Neural progenitor cell (in vitro differentiated cells): ENCODE results near the gene PRRT1B. TPM values are rescaled to one million over a fixed set of nuclear protein-coding genes. Genes with fewer than 3 reads are reported as not detected.

Source experiments
- DNase-seq: peaks from one replicate; pipeline ENCODE4 v3.0.0-alpha.2; 2016; ENCODE audit warnings: low spot score
- H2AFZ ChIP-seq: fragments of 200-600 bp; sonication (generic); replicated peaks from 2 replicates; pipeline ENCODE4 v1.6.1; 2016; ENCODE audit warnings: antibody characterized with exemption
- H3F3A ChIP-seq: fragments of 200-600 bp; sonication (generic); 2 replicates; pipeline ENCODE4 v1.6.1; 2016; ENCODE audit warnings: antibody characterized with exemption, low read depth
- H3K27ac ChIP-seq: fragments of 200-600 bp; sonication (generic); 2 replicates; pipeline ENCODE4 v1.5.1; 2016; ENCODE audit warnings: mild to moderate bottlenecking
- H3K27me3 ChIP-seq: fragments of 200-600 bp; sonication (generic); 2 replicates; pipeline ENCODE4 v1.6.1; 2016; ENCODE audit warnings: mild to moderate bottlenecking, moderate library complexity
- H3K36me3 ChIP-seq: fragments of 200-600 bp; sonication (generic); 2 replicates; pipeline ENCODE4 v1.5.1; 2016
- H3K4me1 ChIP-seq: fragments of 200-600 bp; sonication (generic); 2 replicates; pipeline ENCODE4 v1.6.1; 2016; ENCODE audit warnings: mixed run types
- H3K4me2 ChIP-seq: fragments of 200-600 bp; sonication (generic); 2 replicates; pipeline ENCODE4 v1.6.1; 2016
- H3K4me3 ChIP-seq: fragments of 200-600 bp; sonication (generic); 2 replicates; pipeline ENCODE4 v1.5.1; 2016
- H3K79me2 ChIP-seq: fragments of 200-600 bp; sonication (generic); 2 replicates; pipeline ENCODE4 v1.6.1; 2016; ENCODE audit warnings: low read depth
- H3K9ac ChIP-seq: fragments of 200-600 bp; sonication (generic); 2 replicates; pipeline ENCODE4 v1.6.1; 2016
- H3K9me3 ChIP-seq: fragments of 200-600 bp; sonication (generic); 2 replicates; pipeline ENCODE4 v1.5.1; 2016; ENCODE audit warnings: low read depth
- H4K20me1 ChIP-seq: fragments of 200-600 bp; sonication (generic); 2 replicates; pipeline ENCODE4 v1.6.1; 2016; ENCODE audit warnings: low read depth
- H3K27ac Mint-ChIP-seq: 3 replicates; pipeline ENCODE4 v1.8.0; 2021; ENCODE audit warnings: mixed read lengths
- H3K27me3 Mint-ChIP-seq: 2 replicates; pipeline ENCODE4 v1.8.0; 2022; ENCODE audit warnings: low read depth, mild to moderate bottlenecking, inconsistent platforms, moderate library complexity, mixed read lengths; ENCODE audit not compliant: insufficient read depth
- H3K36me3 Mint-ChIP-seq: 3 replicates; pipeline ENCODE4 v1.8.0; 2021; ENCODE audit warnings: mixed read lengths
- H3K4me1 Mint-ChIP-seq: 3 replicates; pipeline ENCODE4 v1.8.0; 2021; ENCODE audit warnings: mixed read lengths
- H3K4me3 Mint-ChIP-seq: 3 replicates; pipeline ENCODE4 v1.8.0; 2021; ENCODE audit warnings: mild to moderate bottlenecking, moderate library complexity, mixed read lengths
- H3K9me3 Mint-ChIP-seq: 3 replicates; pipeline ENCODE4 v1.8.0; 2020; ENCODE audit warnings: mixed read lengths
- CTCF ChIP-seq: fragments of 200-600 bp; sonication (generic); IDR thresholded peaks from 2 replicates; pipeline ENCODE4 v1.5.1; 2017; ENCODE audit warnings: antibody characterized with exemption, mild to moderate bottlenecking
- EZH2 ChIP-seq: fragments of 200-600 bp; sonication (generic); IDR thresholded peaks from 2 replicates; pipeline ENCODE4 v1.6.1; 2017; ENCODE audit warnings: antibody characterized with exemption, mild to moderate bottlenecking, moderate library complexity
- EZH2phosphoT487 ChIP-seq: fragments of 200-600 bp; sonication (generic); IDR thresholded peaks from 2 replicates; pipeline ENCODE4 v1.6.1; 2017; ENCODE audit warnings: antibody characterized with exemption
- total RNA-seq: library from RNA; depleted of rRNA; stranded (reverse); fragments of >200 nt; gene quantifications from 2 replicates; pipeline ENCODE4 v1.2.3, GENCODE V29; 2015; ENCODE audit warnings: low replicate concordance

Gene PRRT1B
- total RNA-seq, 1 donor from 2014 or later: not detected

GRCh38 chr9:131562032-131562959 lies 17.0 kb downstream of the PRRT1B start:
- H3K27me3 ChIP-seq: no peaks in the 10 kb centered on the region
- TF ChIP-seq EZH2 (no peak), CTCF (no peak), EZH2phosphoT487 (no peak)
- DNase-seq: no peak

GRCh38 chr9:131565369-131565768 lies 20.0 kb downstream of the PRRT1B start:
- no peak for DNase-seq
- no peak for TF ChIP-seq CTCF
- no peak for TF ChIP-seq EZH2
- TF ChIP-seq EZH2phosphoT487: no peak
- H3K4me1 Mint-ChIP-seq: no peaks in the 10 kb centered on the region
- H3K27me3 Mint-ChIP-seq: no peaks in the 10 kb centered on the region
- peaks cover 8% of the 10 kb centered on the region for H3K36me3 Mint-ChIP-seq
- no peaks in the 10 kb centered on the region for H3K79me2 ChIP-seq
- H3K4me3 Mint-ChIP-seq: no peak overlapping the region
- no peaks in the 10 kb centered on the region for H4K20me1 ChIP-seq
- H3K27me3 ChIP-seq: no peaks in the 10 kb centered on the region
- H3K9me3 Mint-ChIP-seq: peaks cover 16% of the 10 kb centered on the region
- H3K4me3 ChIP-seq: no peak overlapping the region
- H3F3A ChIP-seq: no peaks in the 10 kb centered on the region
- H3K9me3 ChIP-seq: peaks cover 5% of the 10 kb centered on the region
- H2AFZ ChIP-seq: no peak overlapping the region
- H3K4me1 ChIP-seq: no peaks in the 10 kb centered on the region
- no peak overlapping the region for H3K27ac Mint-ChIP-seq
- no peak overlapping the region for H3K4me2 ChIP-seq
- H3K36me3 ChIP-seq: peaks cover 3% of the 10 kb centered on the region
- H3K27ac ChIP-seq: no peak overlapping the region
- no peak overlapping the region for H3K9ac ChIP-seq

More at GRCh38 chr9:131562032-131562959, 17.0 kb downstream of the PRRT1B start:
- no peak overlapping the region for H3K4me2 ChIP-seq
- no peak overlapping the region for H3K9ac ChIP-seq
- H3K36me3 ChIP-seq: peaks cover 3% of the 10 kb centered on the region
- no peaks in the 10 kb centered on the region for H4K20me1 ChIP-seq
- Mint-ChIP-seq H3K4me3 (no peak overlapping the region), H3K4me1 (no peaks in the 10 kb centered on the region), H3K9me3 (peaks cover 18% of the 10 kb centered on the region), H3K27me3 (peaks cover under 1% of the 10 kb centered on the region), H3K27ac (no peak overlapping the region), H3K36me3 (no peaks in the 10 kb centered on the region)
- H2AFZ ChIP-seq: no peak overlapping the region
- peaks cover 12% of the 10 kb centered on the region for H3K9me3 ChIP-seq
- H3K4me1 ChIP-seq: no peaks in the 10 kb centered on the region
- no peak overlapping the region for H3K27ac ChIP-seq
- H3K4me3 ChIP-seq: no peak overlapping the region
- H3F3A ChIP-seq: no peaks in the 10 kb centered on the region
- no peaks in the 10 kb centered on the region for H3K79me2 ChIP-seq

- Mint-ChIP-seq H3K4me3 (no peak overlapping the region), H3K27me3 (no peaks in the 10 kb centered on the region), H3K36me3 (peaks cover 9% of the 10 kb centered on the region), H3K27ac (no peak overlapping the region), H3K4me1 (no peaks in the 10 kb centered on the region), H3K9me3 (peaks cover 16% of the 10 kb centered on the region)
- DNase-seq: no peak
- H3K4me2 ChIP-seq: no peak overlapping the region
- H3K36me3 ChIP-seq: no peaks in the 10 kb centered on the region
- no peak for TF ChIP-seq EZH2phosphoT487
- TF ChIP-seq CTCF: no peak
- no peak for TF ChIP-seq EZH2
- H3K4me1 ChIP-seq: no peaks in the 10 kb centered on the region
- H3K9me3 ChIP-seq: no peaks in the 10 kb centered on the region
- H4K20me1 ChIP-seq: no peaks in the 10 kb centered on the region
- no peak overlapping the region for H3K4me3 ChIP-seq
- no peaks in the 10 kb centered on the region for H3K79me2 ChIP-seq
- no peak overlapping the region for H3K27ac ChIP-seq
- H2AFZ ChIP-seq: no peak overlapping the region
- no peak overlapping the region for H3K9ac ChIP-seq
- H3K27me3 ChIP-seq: no peaks in the 10 kb centered on the region
- H3F3A ChIP-seq: no peaks in the 10 kb centered on the region
Observed at GRCh38 chr9:131566158-131566557, 20.8 kb downstream of the PRRT1B start.
